Upper lobe of left lung (tissue), 4 donors: Measurements from ENCODE around the gene CSF3.

Experiments
- EP300 ChIP-seq, 4 donors: sonication (generic); formaldehyde crosslinking; IDR thresholded peaks; one replicate each; pipeline ENCODE4 v1.5.1; 2017; ENCODE audit warnings: antibody characterized with exemption in 4 of 4, control low read depth in 2 of 4
- TF ChIP-seq, protein P1 (sequence below), 6 experiments: fragments of 450-650 bp in 4 of 6; fragments of 200-600 bp in 2 of 6; sonication (generic) in 2 of 6; IDR thresholded peaks; one replicate each; pipeline ENCODE4 v1.5.1; 2016 to 2019; ENCODE audit warnings: antibody characterized with exemption in 6 of 6

DNA sequence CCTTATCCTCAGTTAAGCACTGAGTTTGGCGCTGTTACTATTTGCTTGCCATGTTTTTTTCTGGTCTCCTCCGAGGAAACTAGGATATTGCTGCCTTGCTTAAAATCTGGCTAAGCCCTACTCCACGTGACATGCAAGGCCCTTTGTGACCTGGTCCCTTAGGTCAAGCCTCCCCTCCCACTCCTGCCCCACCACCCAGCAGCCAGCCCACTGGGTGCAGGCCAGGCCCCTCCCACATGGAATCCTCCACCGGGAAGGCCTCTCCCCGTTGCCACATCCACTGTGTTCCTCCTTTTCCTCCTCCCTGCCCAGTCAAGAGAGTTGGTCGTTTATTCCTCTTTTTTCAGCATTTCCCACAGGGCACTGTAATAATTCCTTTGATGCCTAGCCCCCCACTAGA, 18.4 kb upstream of the CSF3 start:
- TF ChIP-seq, protein P1, sequence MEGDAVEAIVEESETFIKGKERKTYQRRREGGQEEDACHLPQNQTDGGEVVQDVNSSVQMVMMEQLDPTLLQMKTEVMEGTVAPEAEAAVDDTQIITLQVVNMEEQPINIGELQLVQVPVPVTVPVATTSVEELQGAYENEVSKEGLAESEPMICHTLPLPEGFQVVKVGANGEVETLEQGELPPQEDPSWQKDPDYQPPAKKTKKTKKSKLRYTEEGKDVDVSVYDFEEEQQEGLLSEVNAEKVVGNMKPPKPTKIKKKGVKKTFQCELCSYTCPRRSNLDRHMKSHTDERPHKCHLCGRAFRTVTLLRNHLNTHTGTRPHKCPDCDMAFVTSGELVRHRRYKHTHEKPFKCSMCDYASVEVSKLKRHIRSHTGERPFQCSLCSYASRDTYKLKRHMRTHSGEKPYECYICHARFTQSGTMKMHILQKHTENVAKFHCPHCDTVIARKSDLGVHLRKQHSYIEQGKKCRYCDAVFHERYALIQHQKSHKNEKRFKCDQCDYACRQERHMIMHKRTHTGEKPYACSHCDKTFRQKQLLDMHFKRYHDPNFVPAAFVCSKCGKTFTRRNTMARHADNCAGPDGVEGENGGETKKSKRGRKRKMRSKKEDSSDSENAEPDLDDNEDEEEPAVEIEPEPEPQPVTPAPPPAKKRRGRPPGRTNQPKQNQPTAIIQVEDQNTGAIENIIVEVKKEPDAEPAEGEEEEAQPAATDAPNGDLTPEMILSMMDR (IDR thresholded peaks at IDR 0.05) = no peak
- TF ChIP-seq EP300 (IDR thresholded peaks at IDR 0.05) = no peak
